GM12892 (cell line): ENCODE data around the gene CARS1.

Source experiments
- DNase-seq: peaks from one replicate; pipeline ENCODE4 v3.0.0; 2011; ENCODE audit not compliant: insufficient read length
- FAIRE-seq: peaks from 2 replicates; lab custom pipeline; 2011; peaks lifted over from hg19 to GRCh38; lab: Jason Lieb, UNC
- POLR2A ChIP-seq: IDR thresholded peaks from 2 replicates; pipeline ENCODE4 v1.6.1; 2011; ENCODE audit warnings: low read depth, low read length, control low read depth
- POLR2AphosphoS5 ChIP-seq: IDR thresholded peaks from 2 replicates; pipeline ENCODE4 v1.6.1; 2011; ENCODE audit warnings: low read depth, low read length, control low read depth
- TAF1 ChIP-seq: IDR thresholded peaks from 2 replicates; pipeline ENCODE4 v1.6.1; 2011; ENCODE audit warnings: low read depth, mild to moderate bottlenecking, control low read depth, low read length, borderline replicate concordance

The CARS1 gene

DNA sequence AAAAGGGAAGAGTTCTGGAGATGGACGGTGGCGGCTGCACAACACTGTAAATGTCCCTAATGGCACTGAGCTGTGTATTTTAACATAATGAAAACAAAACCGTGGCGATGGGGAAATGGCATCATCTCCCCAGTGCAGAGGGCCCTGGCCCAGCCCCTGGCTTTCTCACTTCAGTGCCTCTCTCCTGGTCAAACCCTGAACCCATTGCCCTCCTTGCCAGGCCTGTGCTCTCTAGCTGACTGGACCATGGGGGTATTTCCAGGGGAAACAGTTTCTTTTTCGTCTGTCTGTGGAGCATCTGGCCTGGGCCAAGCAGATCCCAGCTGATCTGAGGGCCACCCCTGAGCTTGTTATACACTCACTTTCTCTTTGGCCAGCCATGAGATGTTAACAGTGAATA is 47.7 kb downstream of the CARS1 start:
- no peak for DNase-seq
- no peak for FAIRE-seq
- no peak for TF ChIP-seq POLR2AphosphoS5

DNA sequence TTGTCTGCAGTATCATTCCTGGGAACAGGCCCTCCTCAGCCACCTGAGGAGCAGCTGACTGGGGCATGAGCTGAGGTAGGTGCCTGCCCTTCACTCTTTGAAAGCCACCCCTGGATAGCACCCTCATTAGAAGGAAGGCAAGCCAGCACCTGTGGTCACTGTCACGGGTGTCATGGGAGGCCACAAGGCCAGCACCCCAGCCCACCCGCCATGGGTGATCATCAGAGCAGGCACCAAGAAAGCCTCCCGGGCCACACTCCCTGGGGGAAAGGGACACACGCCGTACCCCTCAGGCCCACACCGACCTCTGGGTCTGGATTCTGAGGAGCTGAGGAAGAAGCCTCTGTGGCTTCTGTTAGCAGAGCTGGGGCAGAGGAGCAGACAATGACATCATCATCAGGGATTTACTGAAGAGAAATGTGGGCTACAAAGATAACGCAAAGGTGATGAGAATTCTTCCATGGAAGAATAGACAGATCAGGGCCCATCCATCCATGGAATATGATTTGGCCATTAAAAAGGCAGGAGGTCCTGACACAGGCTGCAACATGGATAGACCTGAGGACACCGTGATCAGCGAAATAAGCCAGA is 48.4 kb downstream of the CARS1 start:
- DNase-seq, result no peak
- no peak for TF ChIP-seq POLR2A
- TF ChIP-seq TAF1, result no peak
- no peak for TF ChIP-seq POLR2AphosphoS5
- FAIRE-seq, result no peak

DNA sequence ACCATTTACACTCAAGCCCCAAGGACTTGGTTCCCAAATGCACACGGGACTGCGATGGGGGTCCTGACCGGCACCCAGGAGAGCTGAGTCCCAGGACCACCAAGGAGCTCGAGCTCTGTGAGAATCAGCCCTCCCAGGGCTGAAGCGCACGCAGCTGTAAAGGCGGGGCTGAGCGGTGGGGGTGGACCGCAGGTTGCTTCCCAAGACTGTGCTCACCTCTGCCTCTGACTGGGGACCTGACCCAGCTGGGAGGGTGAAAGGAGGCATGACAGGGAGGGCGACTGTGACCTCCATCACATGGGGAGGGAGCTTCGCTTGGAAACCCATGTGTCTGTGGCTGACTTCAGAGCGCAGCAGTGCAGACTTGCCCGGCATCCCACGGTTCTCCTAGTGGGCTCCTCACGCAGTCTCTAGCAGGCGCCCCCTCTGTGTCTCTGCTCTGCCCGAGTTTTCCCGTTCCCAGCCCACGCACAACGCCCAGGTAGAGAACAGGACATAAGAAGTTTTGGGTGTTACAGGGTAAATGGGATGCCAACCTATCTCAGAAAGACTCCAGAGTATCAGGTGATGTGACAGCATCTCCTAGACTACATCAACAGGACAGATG is 49.7 kb downstream of the CARS1 start:
- FAIRE-seq (no peak), DNase-seq (no peak)
- no peak for TF ChIP-seq POLR2A
- TF ChIP-seq POLR2AphosphoS5, result no peak
- no peak for TF ChIP-seq TAF1

DNA sequence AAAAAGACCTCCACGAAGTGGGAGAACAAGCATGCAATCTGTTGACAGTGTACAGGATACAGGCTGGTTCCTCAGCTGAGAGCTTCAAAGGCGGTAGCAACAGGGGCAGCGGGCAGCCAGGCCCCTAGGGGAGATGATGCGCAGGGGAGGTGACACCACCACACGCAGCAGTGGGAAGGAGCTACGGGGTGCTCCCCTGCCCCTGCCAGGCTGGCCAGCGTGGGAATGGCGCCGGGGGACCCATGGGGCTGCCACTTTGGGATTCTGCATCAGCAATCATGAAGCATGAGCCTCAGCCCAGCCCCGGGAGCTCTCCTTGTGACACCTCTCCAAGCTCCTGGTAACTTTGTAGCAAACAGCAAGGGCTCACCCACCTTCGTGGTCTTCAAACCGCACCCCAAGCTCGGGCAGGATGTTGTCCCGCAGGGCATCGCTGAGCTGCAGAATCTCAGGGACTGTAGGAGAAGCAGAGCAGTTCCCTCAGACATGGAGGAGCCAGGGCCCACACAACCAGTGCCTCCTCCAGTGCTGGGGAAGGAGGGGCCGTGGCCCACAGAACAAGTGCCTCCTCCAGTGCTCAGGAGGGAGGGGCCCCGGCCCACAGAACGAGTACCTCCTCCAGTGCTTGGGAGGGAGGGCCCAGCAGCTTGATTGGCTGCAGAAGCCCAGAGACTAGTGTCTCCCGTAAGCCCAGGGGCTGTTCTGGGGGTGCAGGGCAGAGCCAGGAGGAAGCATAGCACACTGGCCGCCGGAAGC is 50.5 kb downstream of the CARS1 start:
- no peak for FAIRE-seq
- TF ChIP-seq POLR2AphosphoS5 (no peak), POLR2A (no peak), TAF1 (no peak)
- no peak for DNase-seq

DNA sequence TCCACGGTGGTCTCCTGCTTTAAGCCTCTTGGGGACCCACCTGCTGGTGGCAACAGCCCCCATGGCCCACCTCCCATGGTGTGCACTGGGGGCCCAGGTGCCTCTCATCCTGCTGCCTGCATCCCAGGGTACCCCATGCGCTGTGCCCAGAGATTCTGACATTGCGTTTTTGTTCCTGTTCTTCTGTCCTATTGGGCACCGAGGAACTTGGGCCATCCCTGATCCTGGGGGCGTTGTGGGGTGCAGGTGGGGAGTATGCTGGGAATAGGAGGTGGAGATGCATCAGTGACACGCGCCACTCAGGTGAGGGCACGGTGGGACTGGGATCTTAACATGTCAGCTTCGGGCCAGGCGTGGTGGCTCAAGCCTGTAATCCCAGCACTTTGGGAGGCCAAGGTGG is 52.7 kb downstream of the CARS1 start:
- TF ChIP-seq TAF1 (no peak), POLR2AphosphoS5 (no peak), POLR2A (no peak)
- FAIRE-seq (no peak), DNase-seq (no peak)

DNA sequence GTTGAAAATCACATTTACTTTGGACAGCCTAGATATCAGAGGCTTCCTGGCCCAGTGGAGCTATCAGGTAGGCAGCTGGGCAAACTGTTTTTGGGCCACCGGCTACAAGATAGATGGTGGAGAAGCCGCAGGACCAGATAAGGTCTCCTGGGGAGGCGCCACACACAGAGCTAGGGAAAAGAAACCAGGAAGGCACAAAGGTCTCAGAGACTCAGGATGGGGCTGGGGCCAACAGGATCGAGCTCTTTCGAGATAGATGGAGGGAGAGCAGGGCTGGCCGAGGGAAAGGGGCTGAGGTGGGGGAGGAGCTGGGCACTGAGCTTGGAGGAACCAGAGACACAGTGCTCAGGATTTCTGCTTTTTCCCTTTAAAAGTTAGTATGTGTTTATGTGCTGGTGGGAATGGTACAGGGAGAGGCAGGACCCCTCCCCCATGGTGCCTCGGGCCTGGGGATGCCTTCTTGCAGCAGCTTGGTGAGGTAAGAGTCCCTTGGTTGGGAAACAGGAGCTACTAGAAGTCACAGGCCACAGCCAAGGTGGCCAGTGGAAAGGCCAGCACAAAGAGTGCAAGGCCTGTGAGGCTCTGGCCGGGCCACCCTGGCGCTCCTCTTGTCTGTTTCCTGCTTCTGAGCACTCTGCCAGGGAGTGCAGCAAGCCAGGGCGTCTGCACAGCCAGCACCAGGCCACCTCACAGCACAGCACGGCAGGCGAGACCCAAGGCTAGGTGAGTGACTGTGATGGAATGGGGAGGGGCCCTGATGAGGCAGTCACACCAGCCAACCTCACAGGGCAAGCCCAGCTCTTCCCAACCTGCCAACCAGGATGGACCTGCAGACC is 53.6 kb downstream of the CARS1 start:
- TF ChIP-seq POLR2A, result no peak
- TF ChIP-seq TAF1, result no peak
- TF ChIP-seq POLR2AphosphoS5, result no peak
- DNase-seq (no peak), FAIRE-seq (no peak)

DNA sequence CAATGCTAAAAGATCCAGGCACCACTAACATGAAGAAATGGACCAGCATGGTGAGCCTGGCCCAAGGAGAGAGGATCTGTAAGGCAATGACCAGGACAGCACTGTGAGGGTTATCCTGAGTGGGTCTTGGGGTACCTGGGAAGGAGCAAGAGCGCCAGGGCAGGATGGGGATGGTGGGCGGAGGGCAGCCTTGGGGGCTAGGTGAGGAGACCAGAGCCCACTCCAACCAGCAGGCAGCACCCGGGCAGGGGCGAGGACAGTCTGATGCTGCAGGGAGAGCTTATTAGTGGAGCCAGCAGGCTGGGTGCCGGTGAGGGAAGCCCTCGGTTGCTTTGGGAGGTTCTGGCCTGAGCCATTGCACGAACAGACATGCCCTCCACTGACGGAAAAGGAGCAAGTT is 54.4 kb downstream of the CARS1 start:
- no peak for DNase-seq
- FAIRE-seq, result no peak
- TF ChIP-seq POLR2AphosphoS5 (no peak), POLR2A (no peak), TAF1 (no peak)

DNA sequence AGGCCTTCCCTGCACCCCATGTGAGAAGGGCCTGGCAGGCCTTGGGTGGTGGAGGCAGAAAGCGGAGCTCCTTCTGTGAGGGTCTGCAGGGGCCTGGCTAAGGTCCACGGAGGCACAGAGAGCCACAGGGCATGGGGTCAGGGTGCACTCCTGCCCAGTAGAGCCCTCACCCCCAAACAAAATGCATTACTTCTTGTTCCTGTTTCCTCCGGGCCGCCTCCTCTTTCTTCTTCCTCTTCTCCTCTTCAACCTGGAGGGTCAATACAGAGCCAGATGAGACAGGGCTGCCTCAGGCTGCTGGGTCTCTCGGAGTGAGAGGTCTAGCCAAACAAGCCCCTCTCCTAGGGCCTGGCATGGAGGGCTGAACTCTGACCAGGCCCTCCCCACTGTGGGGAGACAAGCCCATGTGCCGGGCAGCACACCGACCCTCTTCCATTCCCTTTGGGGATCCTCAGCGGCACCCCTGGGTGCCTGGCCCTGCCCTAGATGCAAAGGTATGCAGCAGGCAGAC is 54.8 kb downstream of the CARS1 start:
- no peak for TF ChIP-seq POLR2AphosphoS5
- TF ChIP-seq TAF1, result no peak
- TF ChIP-seq POLR2A, result no peak
- DNase-seq, result no peak
- no peak for FAIRE-seq

DNA sequence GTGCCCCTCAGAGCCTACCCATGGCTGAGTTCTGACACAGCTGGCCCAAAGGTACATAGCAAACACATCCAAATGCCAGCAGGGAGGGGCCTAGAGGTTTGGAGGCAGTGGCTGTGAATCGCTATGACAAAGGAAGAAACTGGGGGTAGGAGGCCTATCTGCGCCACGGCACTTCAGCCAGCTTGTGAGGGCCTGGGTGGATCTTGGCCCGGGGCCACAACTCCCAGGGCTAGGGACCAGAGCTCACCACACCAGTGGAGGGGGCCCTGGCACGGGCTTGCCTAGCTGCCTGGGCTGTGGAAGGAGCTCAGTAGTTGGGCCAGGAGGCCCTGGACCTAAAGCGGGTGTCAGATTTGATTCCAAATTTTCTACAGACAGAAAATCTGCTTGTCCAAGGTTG is 55.7 kb downstream of the CARS1 start:
- DNase-seq, result no peak

DNA sequence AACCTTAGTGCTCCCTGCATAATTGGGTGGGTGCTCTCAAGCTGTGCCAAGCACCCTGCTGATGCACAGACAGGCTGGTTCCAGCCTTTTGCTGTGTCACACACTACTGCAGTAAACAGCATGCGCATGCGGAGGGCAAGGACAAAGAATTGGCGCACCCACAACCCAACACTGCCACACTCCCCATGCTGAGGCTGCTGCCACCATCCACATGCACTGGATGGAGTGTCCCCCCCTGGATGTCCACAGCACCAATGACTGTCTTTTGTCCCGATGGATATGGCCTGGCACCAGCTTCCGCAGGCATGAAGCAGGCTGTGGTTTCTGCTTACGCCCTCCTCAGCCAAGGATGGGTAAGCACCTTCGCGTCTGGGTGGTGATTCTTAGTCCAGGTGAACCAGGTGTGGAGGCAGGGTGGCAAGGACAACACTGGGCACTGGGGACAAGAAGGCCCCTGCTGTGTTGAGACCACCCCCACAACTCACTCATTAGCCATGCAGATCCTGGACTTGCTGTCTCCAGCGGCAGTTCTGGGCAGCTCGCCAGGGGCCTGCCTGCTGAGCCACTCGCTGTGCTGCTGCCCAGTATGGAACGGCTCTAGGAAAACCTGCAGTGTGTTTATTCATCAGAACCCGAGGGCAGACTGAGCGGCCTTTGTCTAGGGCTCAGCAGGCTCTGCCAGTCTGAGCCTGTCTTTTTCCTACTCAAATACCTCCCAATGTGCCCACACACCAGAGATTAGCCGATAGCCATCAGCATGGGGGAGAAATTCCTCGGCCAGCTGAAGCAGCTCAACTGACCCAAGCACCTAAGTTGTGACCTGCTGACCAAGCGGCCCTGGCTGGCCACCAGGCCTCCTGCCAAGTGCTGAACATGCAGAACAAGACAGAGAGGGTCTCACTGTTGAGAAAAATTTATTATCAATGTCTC is 56.9 kb downstream of the CARS1 start:
- FAIRE-seq (no peak), DNase-seq (no peak)
- TF ChIP-seq POLR2AphosphoS5 (no peak), TAF1 (no peak), POLR2A (no peak)

More for the DNA sequence above, 55.7 kb downstream of the CARS1 start:
- TF ChIP-seq TAF1 (no peak), POLR2A (no peak), POLR2AphosphoS5 (no peak)
- no peak for FAIRE-seq
